H1 (cell line): ENCODE measurements around the gene RAB2B. TPM values are rescaled to one million over a fixed set of nuclear protein-coding genes. Genes with fewer than 3 reads are reported as not detected.

Experiments
- CTCF ChIA-PET: fragments of 300-600 bp; sonication (Branson Sonifier 250); formaldehyde crosslinking; loops from one replicate; lab custom pipeline; 2021; ENCODE audit not compliant: partially characterized antibody; lab: Charles Lee
- POLR2A ChIA-PET: fragments of 300-600 bp; sonication (Branson Sonifier 250); formaldehyde crosslinking; loops from one replicate; lab custom pipeline; 2021; ENCODE audit warnings: inconsistent platforms; ENCODE audit not compliant: partially characterized antibody; lab: Charles Lee
- DNase-seq, 2 experiments: peaks; one replicate each; pipeline versions ENCODE4 v3.0.0 to v3.0.0-alpha.2; 2010 to 2022; ENCODE audit warnings: low spot score in 2 of 2, low read depth in 1 of 2, mixed read lengths in 1 of 2
- FAIRE-seq: peaks from 2 replicates; lab custom pipeline; 2011; peaks lifted over from hg19 to GRCh38; lab: Jason Lieb, UNC
- H2AFZ ChIP-seq: 2 replicates; pipeline ENCODE4 v1.8.1; 2012; ENCODE audit warnings: low read length, inconsistent platforms
- H2AK5ac ChIP-seq: 2 replicates; pipeline ENCODE4 v1.6.1; 2013; ENCODE audit warnings: low read depth, low read length
- H2BK120ac ChIP-seq: replicated peaks from 2 replicates; pipeline ENCODE3; 2013; ENCODE audit warnings: low read depth, low read length, inconsistent platforms
- H2BK12ac ChIP-seq: 2 replicates; pipeline ENCODE4 v1.6.1; 2013; ENCODE audit warnings: low read depth, low read length
- H2BK15ac ChIP-seq: 2 replicates; pipeline ENCODE4 v1.6.1; 2013; ENCODE audit warnings: low read length
- H2BK20ac ChIP-seq: 2 replicates; pipeline ENCODE4 v1.6.1; 2013; ENCODE audit warnings: low read length
- H2BK5ac ChIP-seq: 2 replicates; pipeline ENCODE4 v1.6.1; 2013; ENCODE audit warnings: low read depth, low read length
- H3K14ac ChIP-seq: 2 replicates; pipeline ENCODE4 v1.6.1; 2013; ENCODE audit warnings: inconsistent platforms; ENCODE audit not compliant: insufficient read length
- H3K18ac ChIP-seq: 2 replicates; pipeline ENCODE4 v1.6.1; 2013; ENCODE audit warnings: low read length; ENCODE audit errors: extremely low read depth
- H3K23ac ChIP-seq: 2 replicates; pipeline ENCODE4 v1.6.1; 2013; ENCODE audit warnings: inconsistent platforms; ENCODE audit not compliant: insufficient read length
- H3K23me2 ChIP-seq: 2 replicates; pipeline ENCODE4 v1.6.1; 2013; ENCODE audit warnings: low read depth, low read length
- H3K27ac ChIP-seq: 2 replicates; pipeline ENCODE4 v1.6.1; 2011; ENCODE audit warnings: low read depth, low read length, inconsistent platforms
- H3K27me3 ChIP-seq, 4 experiments: replicated peaks in 1 of 4; 1 replicate in 1 of 4; 2 replicates in 3 of 4; pipeline versions ENCODE4 v1.6.1 to v1.8.1; 2011 to 2013; ENCODE audit warnings: low read length in 3 of 4, mild to moderate bottlenecking in 3 of 4, inconsistent platforms in 2 of 4, mixed read lengths in 2 of 4, moderate library complexity in 1 of 4; ENCODE audit not compliant: control insufficient read depth in 3 of 4, insufficient read depth in 3 of 4; ENCODE audit errors: extremely low read depth in 1 of 4
- H3K36me3 ChIP-seq, 4 experiments: 2 replicates each; pipeline versions ENCODE4 v1.6.1 to v1.8.1; 2011 to 2013; ENCODE audit warnings: mild to moderate bottlenecking in 4 of 4, low read length in 3 of 4, moderate library complexity in 2 of 4, control low read depth in 1 of 4, inconsistent platforms in 1 of 4; ENCODE audit not compliant: insufficient read depth in 4 of 4, control insufficient read depth in 2 of 4
- H3K4ac ChIP-seq: replicated peaks from 2 replicates; pipeline ENCODE3; 2013; ENCODE audit warnings: low read length, low read depth, mixed read lengths, inconsistent platforms; ENCODE audit not compliant: insufficient read length
- H3K4me1 ChIP-seq, 4 experiments: replicated peaks in 1 of 4; 1 replicate in 1 of 4; 2 replicates in 3 of 4; pipeline versions ENCODE4 v1.6.1 to v1.8.1; 2011 to 2013; ENCODE audit warnings: low read length in 3 of 4, inconsistent platforms in 2 of 4, mixed read lengths in 1 of 4; ENCODE audit not compliant: insufficient read depth in 4 of 4, control insufficient read depth in 3 of 4
- H3K4me2 ChIP-seq, 2 experiments: 2 replicates each; pipeline versions ENCODE4 v1.6.1 to v1.8.1; 2011 to 2013; ENCODE audit warnings: low read depth in 2 of 2, low read length in 2 of 2, control low read depth in 1 of 2, inconsistent platforms in 1 of 2, mild to moderate bottlenecking in 1 of 2; ENCODE audit not compliant: insufficient read depth in 1 of 2
- H3K4me3 ChIP-seq, 4 experiments: fragments of 200-600, 300-600 bp in 1 of 4; sonication (generic), shearing (Covaris generic), sonication (Bioruptor Twin) in 1 of 4; 2 replicates each; pipeline versions ENCODE4 v1.5.1 to v1.8.1; 2011 to 2016; ENCODE audit warnings: low read length in 4 of 4, low read depth in 3 of 4, control low read depth in 2 of 4, inconsistent platforms in 2 of 4, mild to moderate bottlenecking in 2 of 4, mixed read lengths in 1 of 4, moderate library complexity in 1 of 4; ENCODE audit not compliant: insufficient read depth in 2 of 4; ENCODE audit errors: extremely low read depth in 1 of 4
- H3K56ac ChIP-seq: replicated peaks from 2 replicates; pipeline ENCODE3; 2013; ENCODE audit warnings: low read depth, mild to moderate bottlenecking, mixed read lengths, low read length, inconsistent platforms; ENCODE audit not compliant: insufficient read length
- H3K79me1 ChIP-seq: 2 replicates; pipeline ENCODE4 v1.6.1; 2013; ENCODE audit warnings: low read depth, low read length, control low read depth
- H3K79me2 ChIP-seq, 2 experiments: 2 replicates each; pipeline versions ENCODE4 v1.6.1 to v1.8.1; 2012 to 2013; ENCODE audit warnings: low read length in 2 of 2, mild to moderate bottlenecking in 2 of 2, inconsistent platforms in 1 of 2; ENCODE audit not compliant: insufficient read depth in 2 of 2, control insufficient read depth in 1 of 2
- H3K9ac ChIP-seq, 4 experiments: replicated peaks in 1 of 4; 1 replicate in 1 of 4; 2 replicates in 3 of 4; pipeline versions ENCODE4 v1.6.1 to v1.8.1; 2011 to 2013; ENCODE audit warnings: low read depth in 3 of 4, low read length in 3 of 4, control low read depth in 2 of 4, mild to moderate bottlenecking in 2 of 4, moderate library complexity in 2 of 4, inconsistent platforms in 1 of 4; ENCODE audit errors: extremely low read depth in 1 of 4
- H3K9me3 ChIP-seq, 2 experiments: 2 replicates each; pipeline versions ENCODE4 v1.6.1 to v1.8.1; 2012 to 2013; ENCODE audit warnings: mild to moderate bottlenecking in 2 of 2, moderate library complexity in 2 of 2, control low read depth in 1 of 2, inconsistent platforms in 1 of 2, low read depth in 1 of 2, low read length in 1 of 2, mixed read lengths in 1 of 2; ENCODE audit not compliant: insufficient read depth in 2 of 2
- H4K20me1 ChIP-seq, 2 experiments: replicated peaks in 1 of 2; 2 replicates each; pipeline versions ENCODE3 to v1.8.1; 2011 to 2013; ENCODE audit warnings: inconsistent platforms in 2 of 2, low read length in 2 of 2, mild to moderate bottlenecking in 1 of 2; ENCODE audit not compliant: insufficient read depth in 2 of 2, control insufficient read depth in 1 of 2
- H4K5ac ChIP-seq: 2 replicates; pipeline ENCODE4 v1.6.1; 2013; ENCODE audit warnings: low read length, low read depth, mixed read lengths, inconsistent platforms; ENCODE audit not compliant: insufficient read length
- H4K8ac ChIP-seq: 2 replicates; pipeline ENCODE4 v1.8.0; 2013; ENCODE audit warnings: mild to moderate bottlenecking, moderate library complexity, low read length, inconsistent platforms; ENCODE audit not compliant: insufficient read depth; ENCODE audit errors: extremely low read depth
- H4K91ac ChIP-seq: replicated peaks from 2 replicates; pipeline ENCODE3; 2013; ENCODE audit warnings: low read length, mixed read lengths, inconsistent platforms; ENCODE audit not compliant: insufficient read length
- ASH2L ChIP-seq: fragments of 200-600, 300-600 bp; sonication (generic); IDR thresholded peaks from one replicate; pipeline ENCODE4 v1.7.1; 2017; ENCODE audit warnings: low read length
- SIX5 ChIP-seq: IDR thresholded peaks from 2 replicates; pipeline ENCODE4 v1.6.1; 2011; ENCODE audit warnings: mild to moderate bottlenecking, low read depth, low read length
- SP4 ChIP-seq: IDR thresholded peaks from 2 replicates; pipeline ENCODE4 v1.6.1; 2012; ENCODE audit warnings: low read length, inconsistent platforms
- SUZ12 ChIP-seq: fragments of 200-600 bp; sonication (generic); IDR thresholded peaks from 2 replicates; pipeline ENCODE4 v1.6.1; 2012; ENCODE audit warnings: mild to moderate bottlenecking, inconsistent platforms, low read length, moderate library complexity, mixed read lengths
- WGBS, 2 experiments: shearing (Covaris generic) in 1 of 2; methylation state at CpG; one replicate each; pipeline versions ENCODE4 v1.1.6 to v1.1.7; 2013 to 2015; ENCODE audit warnings: low lambda C conversion rate in 2 of 2, mixed read lengths in 2 of 2, inconsistent platforms in 1 of 2, low coverage in 1 of 2, missing lambda C conversion rate in 1 of 2; ENCODE audit not compliant: insufficient replicate concordance in 2 of 2, insufficient coverage in 1 of 2, insufficient read length in 1 of 2; ENCODE audit errors: extremely low coverage in 1 of 2, missing lambda C conversion rate in 1 of 2; 5-methylcytosine and 5-hydroxymethylcytosine counted together
- polyA plus RNA-seq, 7 experiments: library from polyadenylated mRNA; depleted of rRNA in 3 of 7; stranded (reverse) in 5 of 7; unstranded in 2 of 7; fragments of >200 nt in 5 of 7; fragments of 200-250 nt in 2 of 7; gene quantifications; 1 replicate in 5 of 7; 2 replicates in 1 of 7; 4 replicates in 1 of 7; pipeline versions ENCODE4 v1.2.1 to v1.2.3, GENCODE V29; 2011 to 2013; ENCODE audit warnings: missing spikeins in 2 of 7, mixed read lengths in 2 of 7
- total RNA-seq: library from RNA; stranded (reverse); fragmentation: NEBNext Ultra II Directional; extraction: Animal tissue kit (Norgen Biotek cat#: 25700); gene quantifications from 2 replicates; pipeline ENCODE4 v1.2.1, GENCODE V29; 2021
- TF ChIP-seq, protein P1 (sequence below): IDR thresholded peaks from 2 replicates; pipeline ENCODE4 v1.6.1; 2011; ENCODE audit warnings: low read length, improper control_type of control experiment

RAB2B gene
- total and polyA plus RNA-seq, 2 of the 8 experiments (the other 6 are each of a cell fraction or from before 2014, with no cell fraction given), result 23.4 to 26.1 TPM

DNA sequence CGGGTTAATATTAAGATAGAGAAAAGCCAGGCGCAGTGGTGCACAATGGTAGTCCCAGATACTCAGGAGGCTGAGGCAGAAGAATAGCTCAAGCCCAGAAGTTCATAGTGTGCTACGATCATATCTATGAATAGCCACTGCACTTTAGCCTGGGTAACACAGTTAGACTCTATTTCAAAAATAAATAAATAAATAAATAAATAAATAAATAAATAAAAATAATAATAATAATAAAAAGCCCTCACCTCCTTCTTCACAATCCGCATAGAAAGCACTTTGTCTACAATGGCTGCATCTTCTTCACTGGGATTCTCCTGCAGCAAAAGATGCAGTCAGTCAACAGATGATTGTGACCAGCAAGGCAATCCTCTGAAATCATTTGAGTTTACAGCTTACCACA, 61.4 kb downstream of the RAB2B start:
- H2BK15ac ChIP-seq, result no peak overlapping the region
- H3K27me3 ChIP-seq, result no peaks in the 10 kb centered on the region; a peak in 1 of 7 replicates
- H2BK20ac ChIP-seq, result no peak overlapping the region
- no peak overlapping the region for H2AK5ac ChIP-seq
- H3K36me3 ChIP-seq, result peaks cover 31 to 72% (median 56%) of the 10 kb centered on the region in 4 experiments
- no peak overlapping the region for H3K14ac ChIP-seq
- H3K79me1 ChIP-seq, result no peaks in the 10 kb centered on the region; the same call in 1 of the 2 replicates
- no peak overlapping the region for H3K56ac ChIP-seq
- H3K27ac ChIP-seq, result no peak overlapping the region
- H3K79me2 ChIP-seq, result no peaks in the 10 kb centered on the region
- no peak overlapping the region for H2BK12ac ChIP-seq
- H3K9ac ChIP-seq, result no peak overlapping the region
- H3K4me2 ChIP-seq, result no peak overlapping the region
- TF ChIP-seq, protein P1, sequence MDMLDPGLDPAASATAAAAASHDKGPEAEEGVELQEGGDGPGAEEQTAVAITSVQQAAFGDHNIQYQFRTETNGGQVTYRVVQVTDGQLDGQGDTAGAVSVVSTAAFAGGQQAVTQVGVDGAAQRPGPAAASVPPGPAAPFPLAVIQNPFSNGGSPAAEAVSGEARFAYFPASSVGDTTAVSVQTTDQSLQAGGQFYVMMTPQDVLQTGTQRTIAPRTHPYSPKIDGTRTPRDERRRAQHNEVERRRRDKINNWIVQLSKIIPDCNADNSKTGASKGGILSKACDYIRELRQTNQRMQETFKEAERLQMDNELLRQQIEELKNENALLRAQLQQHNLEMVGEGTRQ, result no peak
- no peak for TF ChIP-seq SIX5
- TF ChIP-seq ASH2L, result no peak
- TF ChIP-seq SP4, result no peak
- TF ChIP-seq SUZ12, result no peak
- H4K5ac ChIP-seq, result no peak overlapping the region
- H2BK120ac ChIP-seq, result no peak overlapping the region
- H2AFZ ChIP-seq, result no peak overlapping the region
- no peaks in the 10 kb centered on the region for H3K23me2 ChIP-seq
- no peak overlapping the region for H3K4me3 ChIP-seq
- H4K20me1 ChIP-seq, result peaks cover 0 to 6% of the 10 kb centered on the region in 2 experiments
- H3K4ac ChIP-seq, result no peak overlapping the region
- no peaks in the 10 kb centered on the region for H3K9me3 ChIP-seq
- H4K91ac ChIP-seq, result no peak overlapping the region
- no peak overlapping the region for H3K18ac ChIP-seq
- 96% methylated on average over 4 of the region's 4 CpGs; no CpG with 5 or more reads in 1 of the 2 experiments for WGBS, 2 experiments
- H2BK5ac ChIP-seq, result no peak overlapping the region
- POLR2A ChIA-PET, result interaction anchor here (0.6 to 1.3 kb wide), 5 partner anchors 9 to 1763 kb away, joined by 3 to 4 read pairs (median 3); partner anchors contain the start of gene SUPT16H
- no peak overlapping the region for H3K23ac ChIP-seq
- FAIRE-seq (no peak), DNase-seq (no peak)
- no peaks in the 10 kb centered on the region for H3K4me1 ChIP-seq
- CTCF ChIA-PET, result interaction anchor here (0.5 to 0.9 kb wide), 2 partner anchors 40 to 109 kb away, joined by 3 read pairs; no protein-coding TSS in a partner anchor
- no peak overlapping the region for H4K8ac ChIP-seq
